HG03520 (cell line): ENCODE data around the gene DNTT.
A peak's percentile ranks its signal among the peaks of the same experiment; 100 is the strongest.
"Not testable (repeated sequence)": the region's sequence is repeated elsewhere in the genome, so short reads cannot be mapped to it uniquely, and the experiment has no call there.

Experiments used
- ATAC-seq: cut with Tn5 transposase; IDR thresholded peaks from one replicate; pipeline ENCODE4 v1.9.1; 2021; ENCODE audit warnings: mild to moderate bottlenecking, moderate library complexity; ENCODE audit not compliant: unreplicated experiment

Gene DNTT

DNA sequence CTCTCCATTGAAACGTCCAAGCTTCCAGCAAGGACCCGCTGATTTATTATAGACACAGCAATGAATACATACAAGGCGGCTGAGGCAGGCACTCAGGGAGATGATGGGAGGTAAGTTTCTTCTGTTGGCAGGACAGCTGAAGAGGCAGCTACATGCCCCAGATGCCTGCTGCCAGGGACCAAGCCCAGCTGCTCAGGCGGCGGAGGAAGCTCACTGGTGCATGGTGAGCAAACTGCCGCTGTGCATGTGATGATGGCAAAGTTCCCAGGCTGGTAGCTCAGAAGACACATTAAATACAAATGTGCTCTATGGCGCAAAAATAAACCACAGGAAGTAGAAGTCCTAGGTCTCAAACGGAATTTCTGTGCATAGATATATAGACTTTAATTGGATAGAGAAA lies 2.3 kb downstream of the DNTT start:
- no peak for ATAC-seq

DNA sequence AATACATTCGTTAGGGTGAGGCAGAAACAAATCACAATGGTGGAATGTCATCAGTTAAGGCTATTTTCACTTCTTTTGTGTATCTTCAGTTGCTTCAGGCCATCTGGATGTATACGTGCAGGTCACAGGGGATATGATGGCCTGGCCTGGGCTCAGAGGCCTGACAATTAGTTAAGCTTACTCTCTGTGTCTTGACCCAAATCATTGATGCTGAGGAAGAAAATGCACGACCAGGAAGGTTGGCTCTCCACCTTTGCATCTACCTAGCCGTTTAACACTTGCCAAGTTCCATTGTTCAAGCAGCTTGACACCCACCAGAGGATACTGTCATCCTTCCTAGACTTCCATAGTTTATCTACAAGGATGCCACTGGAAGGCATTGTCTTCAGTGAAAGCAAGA lies 4.6 kb downstream of the DNTT start:
- not testable (repeated sequence) for ATAC-seq

DNA sequence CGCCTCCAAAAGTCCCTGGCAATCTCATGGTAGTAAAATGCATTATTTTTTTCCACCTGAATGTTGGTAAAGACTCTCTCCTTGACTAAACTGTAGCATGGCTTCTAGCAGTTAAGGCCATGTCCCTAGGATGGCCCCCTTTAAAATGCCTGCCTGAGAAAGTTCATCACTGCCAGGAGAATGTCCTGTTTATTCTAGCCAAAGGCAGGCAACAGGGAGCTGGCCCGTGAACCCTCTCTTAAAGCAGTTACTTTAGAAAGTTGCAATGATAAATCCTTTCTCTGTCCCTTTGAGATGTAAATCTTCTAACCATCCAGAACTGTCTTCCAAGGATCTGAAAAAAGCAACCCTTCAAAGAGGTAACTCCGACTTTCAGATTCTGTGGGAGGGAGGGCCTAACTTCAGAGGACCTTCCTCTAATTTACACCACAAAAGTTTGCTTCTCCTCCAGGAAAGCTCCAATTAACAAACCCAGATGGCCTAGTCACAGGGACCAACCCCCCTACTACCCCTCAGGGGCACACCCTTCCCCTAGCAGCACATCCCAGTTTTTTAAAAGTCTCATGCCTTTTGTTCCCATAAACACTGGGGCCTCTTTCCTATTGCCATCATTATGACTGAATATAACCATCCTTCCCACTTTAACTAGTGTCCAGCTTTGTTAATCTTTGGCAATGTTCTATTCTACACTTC lies 5.5 kb downstream of the DNTT start:
- ATAC-seq: no peak

DNA sequence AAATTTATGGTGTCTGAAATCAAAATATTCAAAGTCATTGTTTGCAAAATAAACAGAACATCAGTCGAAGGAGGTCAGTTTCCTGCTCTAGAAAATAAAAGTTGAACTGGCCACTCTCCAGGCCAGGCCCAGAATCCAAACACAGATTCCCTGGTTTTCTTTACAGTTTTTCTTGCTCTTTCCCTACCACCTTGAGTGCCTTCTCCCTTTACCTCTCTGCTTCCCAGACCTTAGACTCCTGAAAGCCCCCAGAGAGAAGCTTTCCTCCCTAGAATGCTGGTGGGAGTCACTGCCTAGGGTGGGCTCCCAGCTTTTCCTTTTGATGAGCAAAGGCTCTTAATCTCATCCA lies 6.1 kb downstream of the DNTT start:
- no peak for ATAC-seq

DNA sequence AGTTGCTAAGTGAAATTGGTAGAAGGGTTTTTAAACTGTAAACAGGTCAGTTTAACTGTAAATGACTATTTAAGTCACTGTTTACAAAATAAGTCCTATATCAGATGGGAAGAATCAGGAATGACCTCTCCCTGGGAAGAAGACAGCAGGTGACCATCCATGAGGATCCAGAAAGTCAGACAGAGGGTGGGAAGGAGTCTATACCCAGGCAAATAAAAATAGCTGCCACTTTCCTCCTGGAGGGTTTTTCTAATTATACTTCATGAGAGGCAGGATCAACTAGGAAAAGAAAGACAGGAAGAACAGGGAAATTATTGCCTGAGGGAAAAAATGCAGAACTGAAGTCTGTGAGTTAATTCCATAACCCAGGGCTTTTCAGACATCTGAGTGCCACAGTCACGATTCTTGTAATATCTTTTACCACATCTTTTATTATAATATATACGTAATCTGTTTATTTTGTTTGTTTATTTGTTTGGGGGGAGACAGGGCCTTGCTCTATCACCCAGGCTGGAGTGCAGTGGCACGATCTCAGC lies 7.0 kb downstream of the DNTT start:
- no peak for ATAC-seq

DNA sequence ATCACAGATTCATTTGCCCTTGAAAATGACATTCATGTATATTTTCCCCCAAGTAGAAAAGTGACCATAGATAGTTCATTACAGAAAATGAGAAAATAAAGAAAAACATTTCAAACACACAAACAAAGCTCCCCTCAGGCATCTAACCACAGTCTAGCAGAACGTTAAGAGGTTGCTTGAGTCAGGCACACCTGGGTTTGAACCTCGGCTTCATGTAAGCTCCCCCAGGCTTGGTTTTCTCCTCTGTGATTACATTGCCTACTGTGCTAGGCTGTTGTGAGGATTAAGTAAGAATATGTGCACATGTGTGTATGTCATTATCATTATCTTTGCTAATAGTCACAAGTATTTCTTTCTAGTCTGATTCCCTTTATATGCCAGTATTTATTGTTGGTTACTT lies 9.1 kb downstream of the DNTT start:
- no peak for ATAC-seq

DNA sequence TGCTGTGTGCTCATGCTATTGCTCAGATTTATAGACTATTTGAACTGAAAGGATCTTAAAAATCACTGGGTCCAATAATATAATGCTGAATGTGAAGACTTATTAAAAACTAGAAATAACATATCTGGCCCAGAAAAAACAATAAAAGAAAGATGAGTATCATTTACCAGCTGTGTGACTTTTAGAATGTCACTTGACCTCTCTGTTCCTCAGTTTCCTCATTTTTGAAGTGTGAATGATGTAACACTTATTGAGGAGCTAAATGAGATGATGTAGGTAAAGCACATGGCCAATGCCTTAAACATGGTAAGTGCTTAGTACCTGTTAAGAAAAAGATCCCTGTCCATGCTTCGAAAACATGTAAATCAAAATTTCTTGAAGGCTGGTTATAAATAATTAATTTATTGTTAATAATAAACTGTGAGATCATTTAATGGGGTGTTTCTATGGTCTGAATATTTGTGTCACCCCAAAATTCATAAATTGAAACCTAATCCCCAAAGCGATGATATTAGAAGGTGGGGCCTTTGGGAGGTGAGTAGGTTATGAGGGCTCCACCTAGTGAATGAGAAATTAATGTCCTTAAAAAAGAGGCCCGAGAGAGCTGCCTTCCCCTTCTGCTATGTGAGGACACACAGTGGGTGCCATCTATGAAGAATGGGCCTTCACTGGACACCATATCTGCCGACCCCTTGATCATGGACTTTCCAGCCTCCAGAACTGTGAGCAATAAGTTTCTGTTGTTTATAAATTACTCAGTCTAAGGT lies 13.0 kb downstream of the DNTT start:
- ATAC-seq: no peak

DNA sequence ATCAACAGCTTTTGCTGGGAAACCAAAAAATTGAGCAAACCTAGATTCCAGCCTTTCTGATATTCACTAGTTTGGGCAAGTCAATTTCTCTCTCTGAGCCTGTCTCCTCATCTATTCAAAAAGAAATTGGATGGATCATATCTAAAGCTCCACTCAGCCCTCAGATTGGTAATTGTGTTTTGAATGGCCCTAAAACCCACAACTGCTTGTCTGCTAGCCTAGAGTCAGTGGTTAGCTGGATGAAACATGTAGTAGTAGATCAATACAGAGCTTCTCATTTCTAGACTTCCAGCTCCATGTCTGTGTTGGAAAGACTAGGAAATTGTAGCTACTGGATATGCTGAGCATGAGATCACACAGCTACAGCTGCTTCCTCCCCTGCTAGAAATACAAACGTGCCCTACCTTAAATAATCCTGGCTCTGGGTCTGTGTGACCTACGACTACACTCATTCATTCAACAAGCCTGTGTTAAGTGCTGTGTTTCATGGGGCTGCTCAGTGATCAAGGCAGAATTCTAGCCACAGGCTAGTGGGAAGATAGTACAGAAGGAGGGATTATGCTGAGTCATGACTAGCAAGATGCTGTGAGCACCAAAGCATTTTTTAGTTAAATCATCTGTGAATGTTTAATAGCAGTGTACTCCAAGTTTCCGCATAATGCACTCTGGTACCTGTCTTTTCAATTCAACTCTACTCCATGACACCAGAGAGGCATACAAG lies 15.7 kb downstream of the DNTT start:
- ATAC-seq: no peak

DNA sequence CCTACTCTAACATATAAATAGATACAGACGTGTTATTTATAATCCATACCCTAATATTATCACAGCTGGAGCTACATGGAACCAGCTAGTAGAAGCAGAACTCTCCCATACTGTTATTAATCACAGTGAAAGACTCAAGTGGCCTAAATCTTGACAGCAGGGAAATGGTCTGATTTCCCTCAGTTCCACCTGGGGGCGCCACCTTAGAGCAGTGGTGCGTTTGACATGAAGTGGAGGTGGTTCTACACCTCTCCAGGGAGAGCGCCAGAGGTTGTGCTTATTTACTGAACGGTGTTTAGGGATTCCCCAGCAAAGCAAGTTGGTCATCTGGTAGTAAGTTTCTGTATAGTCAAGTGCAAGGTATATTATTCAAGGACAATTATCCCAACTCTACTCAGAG lies 17.6 kb downstream of the DNTT start:
- ATAC-seq: no peak

DNA sequence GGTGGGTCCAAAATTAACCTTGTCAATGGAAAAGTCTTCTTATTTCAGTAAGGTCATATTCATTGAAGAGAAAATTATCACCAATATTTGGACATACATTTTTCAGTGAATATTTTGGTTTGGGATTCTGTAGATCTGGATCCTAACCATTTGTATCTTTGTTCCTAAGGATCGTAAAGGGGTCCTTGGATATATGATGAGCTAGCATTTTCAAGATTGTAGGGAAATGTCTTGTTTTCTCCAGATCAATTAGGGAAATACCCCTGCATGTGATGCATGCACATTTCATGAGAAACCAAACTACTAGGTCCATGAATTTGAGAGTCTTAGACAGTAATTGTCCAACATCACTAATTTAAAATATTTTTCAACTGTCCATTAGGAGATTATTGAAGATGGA lies 18.0 kb downstream of the DNTT start:
- ATAC-seq: no peak

DNA sequence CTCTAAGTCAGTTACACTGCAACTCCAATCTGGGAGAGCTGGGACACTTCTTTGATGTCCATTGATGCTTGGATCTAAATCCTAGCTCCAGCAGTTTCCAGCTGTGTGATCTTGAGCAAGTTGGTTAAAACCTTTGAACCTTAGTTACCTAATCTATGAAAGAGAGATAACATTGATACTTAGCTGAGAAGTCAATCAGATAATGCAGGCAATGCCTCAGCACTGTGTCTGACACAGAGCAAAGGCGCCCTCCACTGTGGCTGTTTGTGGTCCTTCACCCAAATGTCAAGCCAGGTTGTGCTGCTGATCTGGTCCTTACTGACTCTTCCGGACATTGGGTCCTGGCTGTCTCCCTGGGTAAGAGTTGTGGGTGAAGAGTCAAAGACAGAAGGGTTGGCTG lies 20.2 kb downstream of the DNTT start:
- ATAC-seq: no peak

DNA sequence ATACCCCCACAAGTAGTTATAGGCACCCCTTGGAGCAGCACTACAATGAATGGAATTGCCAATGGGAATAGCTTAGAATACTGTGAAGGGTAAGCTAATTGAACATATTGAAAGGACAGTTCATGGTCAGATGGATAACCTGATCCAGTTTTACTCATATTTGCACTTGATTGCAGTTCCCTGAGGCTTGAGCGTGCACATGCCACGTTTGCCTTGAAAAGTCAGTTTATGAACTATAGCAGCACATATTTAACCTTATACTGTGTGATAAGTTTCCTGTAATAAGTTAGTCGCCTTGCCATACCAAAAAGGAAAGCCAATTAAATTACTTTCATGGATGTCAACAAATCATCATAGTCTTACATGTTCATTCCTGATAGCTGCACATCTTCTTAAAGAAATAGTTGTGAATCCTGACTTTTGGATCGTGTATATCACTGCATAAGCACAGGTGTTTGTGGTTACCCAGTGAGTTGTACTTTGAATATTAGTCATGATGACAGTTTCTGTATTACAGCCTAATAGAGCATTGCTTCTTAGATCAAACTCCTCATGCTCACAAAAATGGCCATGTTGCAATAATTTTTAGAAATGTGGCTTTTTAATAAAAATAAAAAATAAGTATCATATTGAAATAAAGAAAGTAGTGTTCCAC lies 21.6 kb downstream of the DNTT start:
- ATAC-seq: peak; percentile 96

DNA sequence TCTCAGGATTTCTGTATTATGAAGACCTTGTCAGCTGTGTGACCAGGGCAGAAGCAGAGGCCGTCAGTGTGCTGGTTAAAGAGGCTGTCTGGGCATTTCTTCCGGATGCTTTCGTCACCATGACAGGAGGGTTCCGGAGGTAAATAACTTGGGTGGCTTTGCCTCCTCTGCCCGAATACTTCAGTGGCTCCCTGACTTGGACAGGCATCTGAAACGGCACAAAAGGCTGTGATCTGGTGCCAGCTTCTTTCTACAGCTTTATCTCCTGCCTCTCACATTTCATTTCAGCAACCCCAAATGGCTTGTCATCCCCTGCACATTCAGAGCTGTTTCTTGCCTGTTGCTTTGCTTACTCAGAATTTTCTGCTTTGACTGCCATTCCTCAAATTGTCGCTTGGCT lies 23.2 kb downstream of the DNTT start:
- ATAC-seq: no peak

DNA sequence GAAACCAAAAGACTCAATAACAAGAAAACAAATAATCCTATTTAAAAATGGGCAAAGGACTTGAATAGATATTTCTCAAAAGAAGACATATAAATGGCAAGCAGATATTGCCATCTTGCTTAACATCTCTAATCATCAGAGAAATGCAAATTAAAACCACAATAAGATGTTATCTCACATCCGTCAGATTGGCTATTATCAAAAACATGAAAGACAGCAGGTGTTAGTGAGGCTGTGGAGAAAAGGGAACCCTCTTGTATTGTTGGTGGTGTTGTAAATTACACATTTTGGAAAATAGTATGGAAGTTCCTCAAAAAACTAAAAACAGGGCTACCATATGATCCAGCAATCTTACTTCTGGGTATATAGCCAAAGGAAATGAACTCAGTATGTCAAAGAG lies 28.9 kb downstream of the DNTT start:
- no peak for ATAC-seq

DNA sequence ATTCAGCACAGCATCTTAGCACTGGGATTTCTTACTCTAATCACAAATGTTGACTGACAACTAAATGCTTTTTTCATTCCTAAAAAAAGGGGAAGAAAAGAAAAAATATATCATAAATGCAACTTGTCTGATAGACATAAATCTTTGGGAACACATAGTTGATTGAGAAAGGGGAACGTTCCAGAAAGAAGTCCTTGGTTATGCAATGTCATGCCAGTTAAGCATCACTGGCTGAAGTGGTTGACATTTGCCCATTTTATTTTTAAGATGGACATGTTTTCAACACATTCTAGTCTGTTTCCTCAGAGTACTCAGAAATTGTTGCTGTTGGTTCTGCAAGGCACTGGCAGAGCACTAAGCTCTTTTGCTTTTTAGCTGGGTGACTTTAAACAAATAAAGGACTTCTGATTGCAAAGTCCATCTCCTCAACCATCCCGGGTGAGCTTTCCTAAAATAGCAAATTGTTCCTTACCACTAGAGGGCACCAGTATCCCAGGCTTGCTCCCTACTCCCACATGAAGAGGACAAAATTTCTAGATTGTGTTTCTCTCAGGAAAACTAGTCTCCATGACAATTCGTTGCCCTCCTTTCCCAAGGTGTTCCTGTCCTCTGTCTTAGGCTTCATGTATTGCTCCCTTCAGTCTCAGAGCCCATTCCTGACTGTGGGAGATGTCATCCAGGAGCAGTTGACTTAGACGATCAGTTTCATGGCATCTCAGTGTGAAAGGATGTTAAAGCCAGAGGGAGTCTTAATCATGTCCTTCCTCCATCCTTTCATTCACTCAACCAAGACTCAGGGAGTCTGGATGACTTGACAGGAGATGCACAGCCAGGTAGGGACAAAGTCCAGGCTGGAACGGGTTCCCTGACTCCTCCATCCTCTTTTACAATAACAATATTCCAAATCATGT lies 30.6 kb downstream of the DNTT start:
- no peak for ATAC-seq

DNA sequence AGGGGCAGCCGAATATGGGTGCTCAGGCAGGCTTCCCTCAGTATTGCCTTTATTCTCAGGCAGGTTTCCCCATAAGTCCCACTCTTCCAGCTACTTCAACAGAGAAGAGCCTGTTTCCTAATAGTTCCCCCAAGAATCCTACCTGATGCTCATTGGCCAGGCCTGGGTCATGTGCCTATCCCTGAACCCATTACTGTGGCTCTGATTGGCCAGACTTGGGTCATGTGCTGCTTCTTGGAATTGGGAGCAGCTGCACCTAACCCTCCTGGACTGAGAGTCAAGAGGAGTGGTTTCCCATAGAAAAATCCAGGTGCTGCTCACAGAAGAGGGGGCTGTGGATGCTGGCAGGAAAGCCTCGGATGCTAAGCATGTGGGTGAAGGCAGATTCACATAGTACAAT lies 32.9 kb downstream of the DNTT start:
- no peak for ATAC-seq

DNA sequence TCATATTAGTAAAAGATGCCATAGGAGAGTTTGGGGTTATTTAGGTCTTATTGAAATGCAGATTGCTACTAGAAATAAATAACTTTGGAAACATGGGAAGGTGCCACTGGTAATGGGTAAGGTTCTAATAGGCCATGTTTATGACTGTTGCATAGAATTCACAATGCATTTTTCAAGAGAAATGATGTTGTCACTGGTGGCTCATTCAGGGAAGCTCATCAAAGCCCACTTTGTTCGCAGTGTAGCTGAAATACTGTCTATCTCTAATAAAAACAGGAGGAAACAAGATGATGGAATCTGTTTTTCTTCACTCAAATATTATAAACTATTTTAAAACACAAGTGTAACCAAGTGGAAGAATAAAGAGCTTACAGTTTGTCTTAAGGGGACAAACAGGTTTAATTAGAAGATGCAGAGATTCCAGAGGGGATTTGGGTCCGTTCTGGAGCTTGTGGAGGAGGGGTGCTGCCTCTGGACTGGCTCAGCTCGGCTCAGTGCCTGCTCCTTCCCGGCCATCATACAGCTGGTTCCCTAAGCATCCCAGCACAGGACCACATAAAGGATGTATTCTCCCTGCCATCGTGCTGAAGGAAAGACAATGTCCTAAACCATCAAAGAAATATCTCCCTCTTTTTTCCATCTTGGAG lies 34.2 kb downstream of the DNTT start:
- no peak for ATAC-seq

DNA sequence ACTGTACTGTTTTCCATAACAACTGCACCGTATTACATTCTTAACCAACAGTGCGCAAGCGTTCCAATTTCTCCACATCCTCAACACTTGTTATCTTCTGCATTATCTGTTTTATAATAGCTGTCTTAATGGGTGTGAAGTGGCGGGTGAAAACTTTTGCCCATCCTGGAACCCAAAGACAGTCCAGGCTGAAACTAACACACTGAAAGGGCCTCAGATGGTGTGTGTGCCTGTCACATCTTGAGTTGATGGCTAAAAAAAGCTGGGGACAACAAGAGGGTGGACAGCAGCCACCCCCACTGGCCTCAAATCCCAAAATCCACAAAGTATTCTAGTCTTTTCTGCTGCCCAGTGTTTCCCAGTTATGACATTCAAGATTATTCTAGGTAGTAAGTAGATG lies 35.1 kb downstream of the DNTT start:
- ATAC-seq: no peak

DNA sequence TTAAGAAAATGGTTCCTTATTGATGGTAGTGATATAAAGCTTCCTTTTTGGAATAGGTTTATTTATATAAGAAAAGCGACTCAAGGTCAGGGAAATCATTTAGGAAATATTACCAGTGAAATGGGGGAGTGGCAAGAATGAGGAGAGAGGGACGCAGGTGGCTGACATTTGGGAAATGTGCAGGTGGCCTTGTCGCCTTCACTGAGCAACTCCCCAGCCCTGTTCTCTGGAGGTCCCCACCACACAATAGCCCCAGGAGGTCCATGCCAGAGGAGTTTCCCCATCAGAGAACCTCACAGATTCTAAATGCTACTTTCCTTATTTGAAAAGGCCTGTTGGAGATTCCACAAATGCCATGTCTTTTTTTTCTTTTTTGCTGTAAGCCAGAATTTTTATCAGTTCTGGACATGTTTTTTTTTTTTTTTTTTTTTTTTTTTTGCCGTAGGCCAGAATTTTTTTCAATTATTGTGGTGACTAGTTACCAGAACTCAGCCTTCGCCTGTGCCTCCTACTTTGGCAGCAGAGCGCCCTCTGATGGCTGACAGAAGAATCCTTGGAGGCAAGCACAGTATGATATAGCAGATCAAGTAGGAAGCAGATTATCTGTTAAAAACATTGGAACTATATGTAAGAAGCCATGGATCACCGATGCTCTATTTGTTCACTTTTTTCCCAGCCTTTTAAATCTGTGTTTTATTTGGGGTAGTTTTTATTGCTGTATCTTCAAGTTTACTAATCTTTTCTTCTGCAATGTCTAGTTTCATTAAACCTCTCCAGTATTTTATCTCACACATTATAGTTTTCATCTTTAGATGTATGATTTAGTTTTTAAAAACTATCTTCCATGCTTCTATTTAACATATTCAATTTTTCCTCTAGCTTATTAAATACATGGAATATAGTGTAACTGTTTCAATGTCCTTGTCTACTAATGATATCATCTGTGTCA lies 36.0 kb downstream of the DNTT start:
- ATAC-seq: no peak
